ENCODE results near the gene CDKAL1.

DNA sequence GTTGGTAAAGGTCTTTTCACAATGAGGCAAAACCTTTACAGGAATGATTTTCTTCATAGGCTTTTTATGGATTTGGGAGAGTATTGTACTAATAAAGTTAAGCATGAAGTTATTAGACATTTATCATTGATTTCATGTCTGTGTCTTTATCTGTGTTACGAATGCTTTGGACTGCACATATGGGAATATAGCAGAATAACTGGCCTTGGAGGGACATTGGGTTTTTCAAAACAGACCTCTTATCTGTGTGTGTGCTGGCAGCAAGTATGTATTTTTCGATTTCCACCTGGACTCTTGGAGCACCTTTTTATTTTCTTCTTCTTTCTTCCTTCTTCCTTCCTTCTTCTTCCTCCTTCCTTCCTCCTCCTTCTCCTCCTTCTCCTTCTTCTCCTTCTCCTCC, 74.6 kb downstream of the CDKAL1 start:
- TF ChIP-seq MAX (IDR thresholded peaks at IDR 0.05; ENCODE audit: insufficient read depth, insufficient read length) (no peak), MYC (IDR thresholded peaks at IDR 0.05; ENCODE audit: low read depth, low read length) (no peak), POLR2A (IDR thresholded peaks at IDR 0.05; ENCODE audit: low read depth, low read length) (no peak), POLR2AphosphoS5 (IDR thresholded peaks at IDR 0.05; ENCODE audit: insufficient read depth, low read depth, low read length) (no peak)
- TF ChIP-seq, protein P1, sequence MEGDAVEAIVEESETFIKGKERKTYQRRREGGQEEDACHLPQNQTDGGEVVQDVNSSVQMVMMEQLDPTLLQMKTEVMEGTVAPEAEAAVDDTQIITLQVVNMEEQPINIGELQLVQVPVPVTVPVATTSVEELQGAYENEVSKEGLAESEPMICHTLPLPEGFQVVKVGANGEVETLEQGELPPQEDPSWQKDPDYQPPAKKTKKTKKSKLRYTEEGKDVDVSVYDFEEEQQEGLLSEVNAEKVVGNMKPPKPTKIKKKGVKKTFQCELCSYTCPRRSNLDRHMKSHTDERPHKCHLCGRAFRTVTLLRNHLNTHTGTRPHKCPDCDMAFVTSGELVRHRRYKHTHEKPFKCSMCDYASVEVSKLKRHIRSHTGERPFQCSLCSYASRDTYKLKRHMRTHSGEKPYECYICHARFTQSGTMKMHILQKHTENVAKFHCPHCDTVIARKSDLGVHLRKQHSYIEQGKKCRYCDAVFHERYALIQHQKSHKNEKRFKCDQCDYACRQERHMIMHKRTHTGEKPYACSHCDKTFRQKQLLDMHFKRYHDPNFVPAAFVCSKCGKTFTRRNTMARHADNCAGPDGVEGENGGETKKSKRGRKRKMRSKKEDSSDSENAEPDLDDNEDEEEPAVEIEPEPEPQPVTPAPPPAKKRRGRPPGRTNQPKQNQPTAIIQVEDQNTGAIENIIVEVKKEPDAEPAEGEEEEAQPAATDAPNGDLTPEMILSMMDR (IDR thresholded peaks at IDR 0.05; ENCODE audit: extremely low read depth in 1 of 2, insufficient read depth in 1 of 2, low read depth in 1 of 2, low read length in 2 of 2): no peak
